Testis (tissue), 2 donors: Measurements from ENCODE around the gene BABAM2.

Experiments
- POLR2A ChIP-seq: fragments of 450-650 bp; IDR thresholded peaks from one replicate; pipeline ENCODE4 v1.6.1; 2017; ENCODE audit warnings: antibody characterized with exemption, mild to moderate bottlenecking, moderate library complexity
- TF ChIP-seq, protein P1 (sequence below), 3 experiments: fragments of 450-650 bp in 2 of 3; fragments of 200-600 bp in 1 of 3; sonication (generic) in 1 of 3; IDR thresholded peaks; one replicate each; pipeline ENCODE4 v1.5.1; 2016 to 2019; ENCODE audit warnings: antibody characterized with exemption in 3 of 3, mild to moderate bottlenecking in 2 of 3, moderate library complexity in 1 of 3

DNA sequence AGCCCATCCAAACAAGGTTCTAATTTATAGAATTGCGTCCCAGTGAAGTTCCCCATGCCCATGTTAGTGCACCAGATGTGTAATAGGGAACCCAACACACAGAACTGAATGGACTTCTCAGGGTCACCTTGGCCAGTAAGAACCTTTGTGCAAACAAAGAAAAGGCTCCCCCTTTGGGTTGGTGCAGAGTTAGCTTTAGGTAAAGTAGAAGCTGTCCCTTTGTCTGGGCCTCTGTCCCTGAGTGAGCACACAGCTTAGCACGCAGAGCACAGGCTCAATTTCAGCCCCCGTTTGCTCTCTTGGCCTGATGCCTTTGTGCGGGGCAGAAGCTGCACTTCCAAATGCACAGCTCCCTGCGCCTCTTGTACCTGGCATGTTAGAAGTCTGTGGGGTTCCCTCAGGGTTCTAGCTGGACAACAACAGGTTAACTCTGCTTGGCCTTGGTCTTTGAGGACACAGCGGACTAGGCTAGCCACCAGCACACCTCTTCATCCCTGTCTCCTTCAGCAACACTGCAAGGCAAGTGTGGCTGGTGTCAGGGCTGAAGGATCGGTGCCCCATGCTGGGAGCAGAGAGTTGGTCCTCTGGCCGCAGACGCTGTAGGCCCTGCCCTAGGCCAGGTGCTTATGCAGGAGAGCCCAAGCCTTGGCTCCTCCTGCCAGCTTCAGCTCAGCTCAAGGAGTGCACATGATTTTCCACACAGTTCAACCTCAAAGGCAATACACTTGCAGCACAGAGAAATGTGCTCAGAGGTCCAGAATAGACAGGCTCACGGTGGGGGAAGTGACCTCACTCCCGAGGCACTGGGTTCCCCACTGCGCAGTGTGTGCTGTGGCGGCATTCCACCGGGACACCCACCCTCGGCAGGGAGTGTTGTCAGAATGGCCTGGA is 428.8 kb downstream of the BABAM2 start:
- no peak for TF ChIP-seq POLR2A
- TF ChIP-seq, protein P1, sequence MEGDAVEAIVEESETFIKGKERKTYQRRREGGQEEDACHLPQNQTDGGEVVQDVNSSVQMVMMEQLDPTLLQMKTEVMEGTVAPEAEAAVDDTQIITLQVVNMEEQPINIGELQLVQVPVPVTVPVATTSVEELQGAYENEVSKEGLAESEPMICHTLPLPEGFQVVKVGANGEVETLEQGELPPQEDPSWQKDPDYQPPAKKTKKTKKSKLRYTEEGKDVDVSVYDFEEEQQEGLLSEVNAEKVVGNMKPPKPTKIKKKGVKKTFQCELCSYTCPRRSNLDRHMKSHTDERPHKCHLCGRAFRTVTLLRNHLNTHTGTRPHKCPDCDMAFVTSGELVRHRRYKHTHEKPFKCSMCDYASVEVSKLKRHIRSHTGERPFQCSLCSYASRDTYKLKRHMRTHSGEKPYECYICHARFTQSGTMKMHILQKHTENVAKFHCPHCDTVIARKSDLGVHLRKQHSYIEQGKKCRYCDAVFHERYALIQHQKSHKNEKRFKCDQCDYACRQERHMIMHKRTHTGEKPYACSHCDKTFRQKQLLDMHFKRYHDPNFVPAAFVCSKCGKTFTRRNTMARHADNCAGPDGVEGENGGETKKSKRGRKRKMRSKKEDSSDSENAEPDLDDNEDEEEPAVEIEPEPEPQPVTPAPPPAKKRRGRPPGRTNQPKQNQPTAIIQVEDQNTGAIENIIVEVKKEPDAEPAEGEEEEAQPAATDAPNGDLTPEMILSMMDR (IDR thresholded peaks at IDR 0.05): no peak
